ENCODE measurements around the gene PEX7. TPM values are rescaled to one million over a fixed set of nuclear protein-coding genes. Genes with fewer than 3 reads are reported as not detected.
A peak's percentile ranks its signal among the peaks of the same experiment; 100 is the strongest.

The PEX7 gene, protein sequence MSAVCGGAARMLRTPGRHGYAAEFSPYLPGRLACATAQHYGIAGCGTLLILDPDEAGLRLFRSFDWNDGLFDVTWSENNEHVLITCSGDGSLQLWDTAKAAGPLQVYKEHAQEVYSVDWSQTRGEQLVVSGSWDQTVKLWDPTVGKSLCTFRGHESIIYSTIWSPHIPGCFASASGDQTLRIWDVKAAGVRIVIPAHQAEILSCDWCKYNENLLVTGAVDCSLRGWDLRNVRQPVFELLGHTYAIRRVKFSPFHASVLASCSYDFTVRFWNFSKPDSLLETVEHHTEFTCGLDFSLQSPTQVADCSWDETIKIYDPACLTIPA
- polyA plus RNA-seq (ENCODE audit: insufficient read length in 12 of 12) = 10 to 100 TPM in 1 of 12 donors, 1 to 10 TPM in 10, not detected in 1; 5.8 to 10.0 (median 8.9) TPM
- long read RNA-seq, donor 1, partial matches to known transcripts = 0 of 1 reads
- long read RNA-seq, donor 1, other reads (novel, unspliced or antisense) = 0 of 1 reads
- long read RNA-seq, donor 2, transcript PEX7-201 (10 exons, 1,464 nt) = major isoform, 8 of 8 reads
- long read RNA-seq, donor 2, partial matches to known transcripts = 0 of 8 reads
- long read RNA-seq, donor 2, other reads (novel, unspliced or antisense) = 0 of 8 reads
- long read RNA-seq, donor 3, partial matches to known transcripts = 0 of 2 reads
- long read RNA-seq, donor 3, other reads (novel, unspliced or antisense) = 0 of 2 reads
- long read RNA-seq, donor 4 = 0 reads
- long read RNA-seq, donor 5, partial matches to known transcripts = 0 of 3 reads
- long read RNA-seq, donor 5, other reads (novel, unspliced or antisense) = 0 of 3 reads
- long read RNA-seq, donor 6, partial matches to known transcripts = 0 of 1 reads
- long read RNA-seq, donor 6, other reads (novel, unspliced or antisense) = 0 of 1 reads
- long read RNA-seq, donor 7, partial matches to known transcripts = 0 of 3 reads
- long read RNA-seq, donor 7, other reads (novel, unspliced or antisense) = 0 of 3 reads
- long read RNA-seq, donor 8, transcript PEX7-201 (10 exons, 1,464 nt) = major isoform, 5 of 5 reads
- long read RNA-seq, donor 8, partial matches to known transcripts = 0 of 5 reads
- long read RNA-seq, donor 8, other reads (novel, unspliced or antisense) = 0 of 5 reads
- long read RNA-seq, donor 9 = 0 reads
- long read RNA-seq, donor 10, transcript PEX7-201 (10 exons, 1,464 nt) = major isoform, 5 of 5 reads
- long read RNA-seq, donor 10, partial matches to known transcripts = 0 of 5 reads
- long read RNA-seq, donor 10, other reads (novel, unspliced or antisense) = 0 of 5 reads
- long read RNA-seq, donor 11, partial matches to known transcripts = 0 of 2 reads
- long read RNA-seq, donor 11, other reads (novel, unspliced or antisense) = 0 of 2 reads

DNA sequence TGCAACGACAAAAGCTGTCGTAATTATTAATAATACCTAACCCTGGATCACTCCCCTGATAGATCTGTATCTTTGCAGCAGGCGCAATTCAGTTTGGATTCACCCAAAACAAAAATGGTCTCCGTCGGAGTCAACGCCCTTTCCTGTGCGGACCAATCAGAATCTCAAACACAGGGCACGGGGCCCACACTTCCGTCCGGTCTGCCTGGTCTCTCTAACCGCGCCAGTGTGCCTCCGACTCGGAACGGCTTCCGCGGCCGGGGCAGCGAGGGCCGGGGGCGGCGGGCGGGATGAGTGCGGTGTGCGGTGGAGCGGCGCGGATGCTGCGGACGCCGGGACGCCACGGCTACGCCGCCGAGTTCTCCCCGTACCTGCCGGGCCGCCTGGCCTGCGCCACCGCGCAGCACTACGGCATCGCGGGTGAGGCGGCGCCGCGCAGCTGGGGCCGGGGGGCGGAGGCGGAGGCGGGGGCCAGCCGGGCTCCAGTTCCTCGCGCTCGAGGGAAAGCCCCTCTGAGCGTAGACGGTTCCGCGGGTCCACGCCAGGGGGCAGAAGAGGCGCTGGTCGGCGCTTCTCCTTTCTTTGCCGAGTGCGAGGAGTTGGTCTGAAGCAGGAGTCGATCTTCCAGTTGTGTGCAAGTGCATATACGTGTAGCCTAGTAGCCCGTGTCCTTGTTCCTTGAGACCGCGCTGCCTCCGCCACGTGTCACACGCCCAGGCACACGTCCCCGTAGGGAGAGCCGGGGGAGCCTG, at the start of gene PEX7:
Gene PEX7, plus strand, starts transcription at position 217 of the 752 bp plus-strand sequence. Its CDS starts 74 bp downstream, at position 291.
- DNase-seq = peak; percentile 95

DNA sequence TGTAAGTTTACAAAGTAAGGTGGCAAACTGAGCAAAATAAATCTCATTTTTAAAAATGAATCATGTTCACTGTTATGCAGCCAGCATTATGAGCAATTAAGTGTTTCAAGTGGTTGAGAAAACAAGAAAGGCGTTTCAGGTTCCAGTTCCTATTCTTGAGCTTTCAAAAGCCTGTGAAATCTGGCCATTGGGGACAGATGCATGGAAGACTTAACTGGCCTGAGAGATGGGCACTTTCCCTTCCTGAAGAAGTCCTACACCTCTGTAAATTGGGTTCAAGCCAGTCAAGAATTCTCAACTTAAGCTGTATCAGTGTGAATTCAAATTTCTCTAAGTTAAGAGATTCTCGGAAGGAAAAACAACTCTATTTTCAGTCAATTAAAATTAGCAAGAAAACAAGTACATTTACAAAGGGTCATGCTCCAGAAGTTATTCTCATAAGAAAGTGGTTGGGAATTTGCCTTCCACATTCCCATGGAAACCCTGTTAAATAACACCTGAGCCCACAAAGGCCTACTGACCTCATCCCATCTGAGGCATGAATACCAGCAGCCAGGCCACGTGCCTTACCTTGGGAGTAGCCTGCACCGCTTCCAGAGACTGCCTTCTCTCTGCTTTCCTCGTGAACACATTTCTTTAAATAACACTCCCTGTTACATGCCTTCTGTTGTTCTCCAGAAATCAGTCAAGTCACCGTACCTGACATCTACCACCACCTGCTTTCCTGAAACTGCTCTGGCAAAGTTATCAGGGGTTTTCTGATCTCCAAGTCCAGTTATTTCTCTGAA, 49.5 kb upstream of the PEX7 start:
- no peak for DNase-seq

DNA sequence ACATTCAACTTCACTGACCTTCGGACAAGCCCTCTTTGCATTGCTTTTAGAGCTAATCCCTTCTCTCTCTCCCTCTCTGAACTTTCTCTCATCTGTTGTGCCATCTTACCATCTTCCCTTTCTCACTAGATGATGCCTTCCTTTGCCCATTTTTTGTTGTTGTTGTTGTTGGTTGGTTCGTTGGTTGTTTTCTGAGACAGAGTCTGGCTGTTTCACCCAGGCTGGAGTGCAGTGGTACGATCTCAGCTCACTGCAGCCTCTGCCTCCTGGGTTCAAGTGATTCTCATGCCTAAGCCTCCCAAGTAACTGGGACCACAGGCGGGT, 49.0 kb upstream of the PEX7 start:
- DNase-seq = no peak

DNA sequence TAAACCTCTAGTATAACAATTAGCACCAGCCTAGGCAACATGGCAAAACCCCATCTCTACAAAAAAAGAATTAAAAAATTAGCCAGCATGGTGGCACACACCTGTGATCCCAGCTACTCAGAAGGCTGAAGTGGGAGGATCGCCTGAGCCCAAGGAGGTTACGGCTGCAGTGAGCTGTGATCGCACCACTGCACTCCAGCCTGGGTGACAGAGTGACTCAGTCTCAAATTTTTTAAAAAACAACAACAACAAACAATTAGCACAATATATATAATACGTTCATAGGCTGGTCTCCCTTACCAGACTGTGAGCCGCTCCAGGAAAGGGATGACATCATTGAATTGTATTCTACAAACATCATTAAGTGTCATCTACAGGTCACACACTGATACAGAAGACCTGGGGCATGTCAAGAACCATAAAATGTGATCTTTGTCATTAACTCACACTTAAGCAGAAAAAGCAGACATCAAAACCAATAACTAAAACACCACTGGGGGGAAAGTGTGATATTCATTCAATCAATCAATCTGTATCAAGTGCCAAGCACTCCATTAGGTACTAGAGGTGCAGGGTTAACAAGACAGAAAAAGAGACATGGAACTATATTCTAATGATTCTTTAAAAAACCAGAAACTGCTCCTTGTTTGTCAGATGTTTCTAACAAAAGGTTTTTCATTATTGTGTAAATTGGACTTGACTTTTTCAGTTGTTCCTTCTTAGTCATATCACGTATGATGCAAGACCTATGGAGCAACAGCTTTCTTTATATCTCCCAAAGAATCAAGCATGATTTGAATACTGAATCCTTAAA, 48.0 kb upstream of the PEX7 start:
- no peak for DNase-seq

DNA sequence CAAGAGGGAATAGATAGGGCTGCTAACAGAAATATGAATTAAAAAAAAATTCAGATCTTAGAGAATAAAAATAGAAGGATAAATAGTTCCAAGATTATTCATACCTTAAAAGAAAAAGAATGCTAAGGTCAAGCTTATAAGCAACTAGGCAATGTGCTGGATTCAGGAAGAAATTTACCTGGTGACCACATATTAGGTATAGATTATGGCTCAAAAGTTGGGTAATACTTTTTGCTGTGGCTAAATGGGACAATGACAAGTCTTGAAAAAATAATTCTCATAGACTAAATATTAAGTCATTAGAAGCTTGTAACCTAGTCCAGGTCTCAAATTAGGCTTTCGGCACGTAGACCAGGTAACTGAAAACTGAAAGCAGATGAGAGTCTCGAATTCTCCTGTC, 47.3 kb upstream of the PEX7 start:
- no peak for DNase-seq

DNA sequence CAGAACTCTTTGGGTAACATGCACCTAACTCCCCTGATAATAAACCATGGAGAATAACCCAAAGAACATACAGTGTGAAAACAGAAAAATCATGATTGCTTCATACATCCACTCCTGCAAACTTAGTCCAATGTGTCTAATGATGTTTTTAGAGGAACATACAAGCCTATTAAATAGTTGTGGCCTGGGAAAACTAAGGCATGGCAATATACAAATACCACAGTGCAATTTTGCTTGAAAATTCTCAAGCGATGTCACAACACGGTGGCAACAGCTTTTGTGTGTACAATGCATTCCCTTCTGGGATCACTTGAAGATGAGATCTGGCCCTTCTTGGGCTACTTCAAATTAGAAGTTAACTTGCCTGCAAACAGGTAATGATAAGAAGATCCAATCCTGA, 46.8 kb upstream of the PEX7 start:
- DNase-seq = no peak

DNA sequence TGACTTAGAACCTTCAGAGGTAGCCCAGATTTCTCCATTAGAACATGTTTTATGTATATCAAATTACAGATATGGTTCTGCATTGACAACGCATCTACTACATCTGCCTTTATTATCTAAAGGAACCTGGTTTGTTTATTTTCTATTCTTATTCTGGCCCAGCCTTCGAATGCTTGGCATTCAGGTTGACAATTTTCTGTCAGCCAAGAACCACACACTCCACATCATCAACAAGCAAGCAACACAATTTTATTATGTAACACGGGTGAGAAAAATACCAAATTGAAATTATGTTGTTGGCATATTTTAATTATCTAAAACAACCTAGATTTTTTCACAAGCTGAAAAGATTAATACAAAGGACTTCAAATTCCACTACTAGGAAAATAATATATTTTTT, 44.7 kb upstream of the PEX7 start:
- no peak for DNase-seq

DNA sequence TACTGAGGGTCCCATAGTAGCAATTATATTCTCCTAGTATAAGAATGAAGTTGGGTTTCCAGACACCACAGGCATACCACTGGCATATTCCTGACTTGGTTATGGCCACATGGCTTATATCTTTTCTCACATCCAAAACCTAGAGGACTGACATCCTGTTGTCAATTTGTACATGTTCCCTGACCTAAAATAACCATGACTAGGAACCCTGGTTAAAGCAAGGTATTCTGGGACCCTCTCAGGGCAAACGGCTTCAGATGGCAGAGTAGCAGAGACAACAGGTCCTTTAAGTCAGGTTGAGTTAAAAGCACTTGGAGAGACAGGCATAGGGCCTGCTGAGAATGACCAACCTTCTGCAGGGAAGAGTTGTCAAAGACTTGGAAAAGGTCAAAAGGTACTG, 42.7 kb upstream of the PEX7 start:
- DNase-seq = no peak

DNA sequence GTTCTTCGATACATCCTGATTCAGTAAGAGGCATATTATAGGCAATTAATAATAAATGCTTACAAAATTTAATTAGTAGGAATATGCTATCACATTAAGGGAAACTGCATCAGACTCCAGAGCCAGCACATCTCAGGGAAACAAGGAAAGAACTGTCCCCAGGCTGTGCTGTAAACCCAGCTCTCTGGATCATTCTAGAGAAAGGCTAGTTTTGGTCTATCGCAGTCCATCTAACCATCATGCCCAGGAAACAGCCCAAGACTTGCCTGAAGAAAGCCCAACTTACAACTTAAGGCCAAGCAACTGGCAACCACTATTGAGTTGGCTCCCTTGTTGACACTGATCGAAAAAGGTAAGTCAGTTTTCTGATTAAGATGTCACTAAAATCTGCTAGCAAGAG, 41.4 kb upstream of the PEX7 start:
- DNase-seq = no peak

DNA sequence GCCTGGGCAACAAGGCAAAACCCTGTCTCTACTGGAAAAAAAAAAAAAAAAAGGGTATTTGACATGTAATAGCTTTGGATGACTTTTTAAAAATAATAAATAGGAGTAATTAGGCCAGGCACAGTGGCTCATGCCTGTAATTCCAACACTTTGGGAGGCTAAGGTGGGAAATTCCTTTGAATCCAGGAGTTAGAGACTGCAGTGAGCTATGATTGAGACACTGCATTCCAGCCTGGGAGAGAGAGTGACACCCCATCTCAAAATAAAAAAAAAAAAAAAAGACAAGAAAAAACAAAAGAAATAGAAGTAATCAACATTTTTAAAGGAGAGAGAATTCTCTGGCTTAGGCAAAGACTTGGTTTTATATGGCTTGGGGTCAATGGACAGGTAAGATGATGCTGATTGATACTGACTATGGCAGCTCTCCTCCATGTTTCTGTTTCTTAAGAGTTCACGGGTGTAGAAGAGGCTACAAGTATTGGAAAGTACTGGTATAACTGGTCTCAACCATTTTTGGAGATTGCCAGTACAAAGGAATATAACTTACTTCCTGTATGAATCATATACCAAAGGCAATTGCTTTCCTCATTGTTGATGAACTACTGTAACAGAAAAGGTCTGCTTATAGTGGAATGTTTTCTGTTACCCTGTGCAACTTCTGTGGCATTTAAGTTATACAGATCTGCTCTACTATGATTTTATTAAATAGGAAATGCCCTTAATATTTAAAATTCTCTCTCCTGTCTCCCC, 40.2 kb upstream of the PEX7 start:
- no peak for DNase-seq

DNA sequence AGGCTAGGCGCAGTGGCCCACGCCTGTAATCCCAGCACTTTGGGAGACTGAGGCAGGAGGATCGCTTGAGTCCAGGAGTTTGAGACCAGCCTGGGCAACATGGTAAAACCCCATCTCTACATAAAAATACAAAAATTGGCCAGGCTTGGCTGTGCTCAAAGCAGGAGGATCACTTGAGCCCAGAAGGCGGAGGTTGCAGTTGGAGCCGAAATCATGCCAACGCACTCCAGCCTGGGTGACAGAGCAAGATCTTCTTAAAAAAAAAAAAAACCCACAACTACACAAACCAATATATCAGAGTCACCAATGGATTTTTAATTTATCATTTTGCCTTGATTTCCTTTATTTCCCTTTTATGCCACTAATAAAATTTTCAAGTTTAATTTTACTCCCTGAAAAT, 39.4 kb upstream of the PEX7 start:
- DNase-seq = no peak

DNA sequence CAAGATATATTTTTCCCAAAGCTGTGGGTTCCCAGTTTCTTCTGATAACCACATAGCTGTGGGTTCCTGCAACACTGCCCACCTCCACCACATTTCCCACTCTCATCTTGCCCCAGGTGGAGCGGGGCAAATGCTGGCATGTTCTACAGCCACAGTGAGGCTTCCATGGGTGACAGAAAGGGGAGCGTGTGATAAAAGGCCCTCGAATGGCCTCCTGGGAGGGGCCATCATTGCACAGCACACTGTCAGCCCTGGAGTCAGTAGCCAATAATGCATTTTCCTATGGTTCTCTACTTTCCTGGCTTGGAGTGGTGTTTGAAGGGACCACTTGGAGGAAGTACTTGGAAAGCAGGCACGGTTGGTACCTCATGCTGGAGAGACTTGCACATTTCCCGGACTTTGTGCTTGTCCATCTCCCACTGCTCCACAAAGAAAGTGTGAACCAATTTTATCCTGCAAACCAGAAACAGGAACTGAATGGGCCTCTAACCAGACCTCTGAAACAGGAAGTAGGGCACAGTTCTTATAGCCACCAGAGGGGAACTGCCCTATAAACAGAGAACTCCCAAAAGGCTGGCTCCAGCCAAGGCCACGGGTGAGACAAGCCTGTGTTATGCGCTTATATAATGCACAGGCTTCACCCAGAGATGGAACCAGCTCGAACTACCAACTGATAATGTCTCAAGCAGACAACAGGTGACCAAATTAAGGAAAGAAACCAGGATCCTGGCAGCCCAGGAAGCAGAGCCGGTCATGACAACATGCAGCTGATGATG, 38.7 kb upstream of the PEX7 start:
- peak; percentile 14 for DNase-seq

DNA sequence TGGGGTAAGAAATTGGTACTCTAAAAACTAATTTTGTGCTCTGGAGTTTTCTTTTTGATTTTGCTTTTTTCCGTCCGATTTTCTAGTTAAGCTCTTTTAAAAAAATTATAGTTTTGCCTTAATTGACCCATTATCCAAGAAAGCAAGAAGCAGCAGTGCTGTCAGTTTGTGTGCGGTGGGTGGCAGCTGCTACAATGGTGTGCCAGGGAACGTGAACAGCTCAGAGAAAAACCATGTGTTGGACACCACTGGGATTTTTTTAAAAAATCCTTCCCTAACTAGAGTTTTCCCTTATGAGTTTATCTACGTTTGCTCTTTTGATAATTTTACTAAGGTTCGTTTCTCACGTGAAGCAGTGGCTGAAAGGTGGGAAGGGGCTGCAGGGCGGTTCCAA, 38.1 kb upstream of the PEX7 start:
- DNase-seq = no peak

DNA sequence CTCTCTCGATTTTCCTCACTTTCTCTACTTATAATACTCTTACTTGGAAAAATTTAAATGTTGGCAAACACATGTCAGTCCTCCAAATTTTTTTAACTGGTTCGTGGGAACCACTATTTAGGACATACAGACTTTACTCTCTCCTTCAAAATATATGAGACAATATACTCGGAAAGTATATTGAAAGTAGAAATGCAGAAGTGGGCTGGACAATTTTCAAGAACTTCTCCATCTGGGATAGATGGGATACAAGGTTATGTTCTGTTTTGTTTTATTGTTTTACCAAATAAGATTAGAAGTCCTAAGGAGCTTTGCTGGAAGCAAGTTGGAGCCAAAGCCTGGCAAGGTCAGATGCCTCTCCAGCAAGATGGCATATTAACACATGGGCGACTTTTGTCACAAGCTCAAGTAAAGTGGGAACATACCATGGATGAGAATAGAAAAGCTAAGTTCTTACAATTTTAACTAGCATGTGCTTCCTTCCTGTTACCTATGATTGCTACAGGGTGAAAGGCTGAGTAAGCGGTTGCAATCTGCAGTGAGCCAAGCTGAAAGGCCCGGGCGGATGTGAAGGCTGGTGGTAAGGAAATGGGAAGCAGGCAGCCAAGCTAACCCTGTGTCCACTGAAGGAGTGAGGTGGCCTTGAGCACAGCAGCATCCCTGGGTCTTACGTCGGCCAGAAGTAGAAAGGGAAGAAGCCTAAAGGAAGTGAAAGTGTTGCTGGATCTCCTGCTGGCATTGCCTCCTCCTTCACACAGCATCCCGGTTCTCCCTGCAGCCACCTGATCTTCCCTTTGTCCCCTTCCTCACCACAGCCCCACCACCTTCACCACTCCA, 37.3 kb upstream of the PEX7 start:
- peak; percentile 12 for DNase-seq

DNA sequence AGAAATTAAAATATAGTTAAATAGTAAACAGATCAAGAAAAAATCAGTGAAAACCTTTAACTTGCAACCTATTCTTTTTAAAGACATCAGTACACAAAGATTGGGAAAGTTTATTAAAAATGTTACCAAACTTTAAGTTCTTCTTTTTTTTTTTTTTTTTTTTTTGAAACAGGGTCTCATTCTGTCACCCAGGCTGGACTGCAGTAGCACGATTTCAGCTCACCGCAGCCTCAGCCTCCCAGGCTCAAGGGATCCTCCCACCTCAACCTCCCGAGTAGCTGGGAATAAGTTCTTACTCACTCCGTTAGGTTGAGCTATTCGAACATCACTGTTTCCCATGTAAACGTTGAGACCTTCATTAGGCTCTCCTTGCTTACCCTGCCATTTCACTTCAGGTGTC, 35.7 kb upstream of the PEX7 start:
- no peak for DNase-seq

DNA sequence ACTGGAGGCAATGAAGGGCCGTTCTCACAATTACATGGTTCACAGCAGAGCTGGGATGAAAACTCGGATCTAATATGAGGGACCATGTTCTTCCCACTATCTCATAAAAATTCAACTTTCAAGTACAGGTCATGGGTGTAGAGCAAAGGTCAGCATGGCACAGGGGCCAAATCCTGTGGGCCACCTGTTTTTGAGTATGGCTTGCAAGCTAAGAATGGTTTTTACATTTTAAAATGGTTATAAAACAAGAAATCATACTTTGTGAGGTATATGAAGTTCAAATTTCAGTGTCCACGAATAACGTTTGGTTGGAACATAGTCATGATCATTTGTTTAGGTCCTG, 34.7 kb upstream of the PEX7 start:
- DNase-seq = no peak
